Colonic mucosa (tissue), 4 donors: ENCODE data around the gene ALDH1B1. TPM values are rescaled to one million over a fixed set of nuclear protein-coding genes. Genes with fewer than 3 reads are reported as not detected.
A peak's percentile ranks its signal among the peaks of the same experiment; 100 is the strongest.

Experiments
- DNase-seq: peaks from one replicate; pipeline ENCODE4 v3.0.0-alpha.2; 2020
- H3K27ac ChIP-seq: fragments of 200-600 bp; one replicate; pipeline ENCODE4 v1.8.0; 2021
- H3K27me3 ChIP-seq: fragments of 200-600 bp; one replicate; pipeline ENCODE4 v1.8.0; 2021
- H3K36me3 ChIP-seq: fragments of 200-600 bp; one replicate; pipeline ENCODE4 v1.8.0; 2021
- H3K4me1 ChIP-seq: fragments of 200-600 bp; one replicate; pipeline ENCODE4 v1.8.0; 2021; ENCODE audit warnings: mild to moderate bottlenecking
- H3K4me3 ChIP-seq: fragments of 200-600 bp; one replicate; pipeline ENCODE4 v1.8.0; 2021
- H3K9ac ChIP-seq, 2 donors: one replicate each; pipeline ENCODE4 v1.7.0; 2013; ENCODE audit warnings: control low read depth in 2 of 2, low read depth in 2 of 2, low read length in 2 of 2
- H3K9me3 ChIP-seq: fragments of 200-600 bp; one replicate; pipeline ENCODE4 v1.8.0; 2021
- intact Hi-C: fragments of 100-400 bp; cut with DNase I; formaldehyde crosslinking; loops from one replicate; pipeline ENCODE4 v1.14.1; 2022
- total RNA-seq, 2 donors: library from RNA; stranded (reverse); fragmentation: NEBNext Ultra II Directional in 1 of 2; extraction: Animal tissue kit (Norgen Biotek cat#: 25700) in 1 of 2; gene quantifications; one replicate each; pipeline ENCODE4 v1.2.1, GENCODE V29; 2021
- TF ChIP-seq, protein P1 (sequence below): fragments of 200-600 bp; IDR thresholded peaks from one replicate; pipeline ENCODE4 v1.8.0; 2022; ENCODE audit warnings: antibody characterized with exemption, mild to moderate bottlenecking
- donor health status: healthy.
- donor health status: DM: no; HTN: no; CAD: no.
- donor health status: DM: no; HTN: no; CAD: no.

ALDH1B1 gene
- total RNA-seq, 2 donors from 2014 or later, result 58.7 to 89.9 TPM

DNA sequence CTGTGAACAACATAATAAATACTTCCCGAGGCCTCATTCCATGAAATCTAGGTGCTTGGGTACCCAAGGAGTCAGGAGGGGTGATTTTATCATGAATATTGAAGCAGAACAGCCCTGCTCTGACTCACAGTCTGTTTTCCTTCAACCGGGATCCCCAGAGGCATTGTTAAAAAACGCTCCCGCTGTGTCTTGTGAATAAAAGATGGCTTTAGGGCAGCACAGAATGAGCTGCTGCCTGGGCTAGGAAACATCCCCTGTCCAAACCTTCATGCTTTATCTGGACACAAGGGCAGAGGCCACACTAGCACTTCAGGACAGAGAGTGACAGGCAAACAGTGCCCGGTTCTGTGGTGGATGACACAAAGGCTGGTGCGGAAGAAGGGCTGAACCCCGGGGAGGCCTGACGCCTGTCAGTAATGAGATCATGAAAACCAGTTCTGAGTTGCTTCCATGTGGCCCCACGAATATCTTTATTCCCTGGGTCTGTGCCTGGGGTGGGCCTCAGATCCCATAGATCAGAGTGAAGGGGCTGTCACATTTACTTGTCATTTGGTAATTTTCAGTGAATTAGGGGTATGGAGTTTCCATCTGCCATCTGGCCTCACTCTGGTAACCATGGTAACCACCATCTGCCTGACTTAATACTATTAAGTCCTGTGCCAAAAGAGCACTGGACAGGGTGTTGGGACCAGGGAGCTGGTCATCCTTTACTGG lies 29.2 kb downstream of the ALDH1B1 start:
- TF ChIP-seq, protein P1, sequence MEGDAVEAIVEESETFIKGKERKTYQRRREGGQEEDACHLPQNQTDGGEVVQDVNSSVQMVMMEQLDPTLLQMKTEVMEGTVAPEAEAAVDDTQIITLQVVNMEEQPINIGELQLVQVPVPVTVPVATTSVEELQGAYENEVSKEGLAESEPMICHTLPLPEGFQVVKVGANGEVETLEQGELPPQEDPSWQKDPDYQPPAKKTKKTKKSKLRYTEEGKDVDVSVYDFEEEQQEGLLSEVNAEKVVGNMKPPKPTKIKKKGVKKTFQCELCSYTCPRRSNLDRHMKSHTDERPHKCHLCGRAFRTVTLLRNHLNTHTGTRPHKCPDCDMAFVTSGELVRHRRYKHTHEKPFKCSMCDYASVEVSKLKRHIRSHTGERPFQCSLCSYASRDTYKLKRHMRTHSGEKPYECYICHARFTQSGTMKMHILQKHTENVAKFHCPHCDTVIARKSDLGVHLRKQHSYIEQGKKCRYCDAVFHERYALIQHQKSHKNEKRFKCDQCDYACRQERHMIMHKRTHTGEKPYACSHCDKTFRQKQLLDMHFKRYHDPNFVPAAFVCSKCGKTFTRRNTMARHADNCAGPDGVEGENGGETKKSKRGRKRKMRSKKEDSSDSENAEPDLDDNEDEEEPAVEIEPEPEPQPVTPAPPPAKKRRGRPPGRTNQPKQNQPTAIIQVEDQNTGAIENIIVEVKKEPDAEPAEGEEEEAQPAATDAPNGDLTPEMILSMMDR, result no peak
- no peak overlapping the region for H3K9ac ChIP-seq
- H3K4me1 ChIP-seq, result no peaks in the 10 kb centered on the region
- no peaks in the 10 kb centered on the region for H3K36me3 ChIP-seq
- intact Hi-C loops, result no loop called here
- no peak overlapping the region for H3K27ac ChIP-seq
- H3K9me3 ChIP-seq, result no peaks in the 10 kb centered on the region
- H3K27me3 ChIP-seq, result peaks cover 13% of the 10 kb centered on the region
- DNase-seq, result no peak
- no peak overlapping the region for H3K4me3 ChIP-seq

DNA sequence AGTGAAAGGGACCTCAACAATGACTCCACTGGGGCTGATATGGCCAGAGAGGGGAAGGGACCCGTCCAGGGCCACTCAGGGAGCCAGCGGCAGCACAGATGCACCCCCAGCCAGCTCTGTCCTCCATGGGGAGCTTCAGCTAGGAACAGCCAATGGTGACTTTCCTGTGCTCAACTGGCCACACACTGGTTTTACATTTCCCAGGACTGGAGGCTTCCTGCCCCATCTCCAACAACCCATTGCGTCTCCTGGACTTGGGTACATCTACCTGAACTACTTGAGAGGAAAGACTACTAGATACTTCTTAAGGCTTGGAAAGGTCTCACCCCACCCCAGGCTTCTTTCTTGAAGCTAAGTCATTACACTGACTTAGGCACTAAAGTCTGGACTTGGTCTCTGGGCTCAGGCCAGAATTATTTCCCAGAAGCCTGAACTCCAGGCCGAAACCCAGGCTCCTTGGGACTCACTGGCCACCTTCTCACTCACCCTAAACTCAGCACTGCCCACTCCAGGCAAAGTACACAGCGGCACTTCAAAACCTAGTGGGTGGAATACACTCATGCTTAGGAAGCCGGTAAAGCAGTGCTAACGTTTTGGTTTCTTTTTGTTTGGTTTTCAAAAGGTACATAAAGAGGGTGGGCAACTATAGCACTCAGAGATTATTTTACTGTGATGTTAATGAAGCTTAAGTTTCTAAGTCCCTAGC lies 30.2 kb downstream of the ALDH1B1 start:
- intact Hi-C loops, result no loop called here
- TF ChIP-seq, protein P1, result no peak
- DNase-seq, result no peak
- no peaks in the 10 kb centered on the region for H3K9me3 ChIP-seq
- no peak overlapping the region for H3K9ac ChIP-seq
- no peak overlapping the region for H3K27ac ChIP-seq
- peaks cover 13% of the 10 kb centered on the region for H3K27me3 ChIP-seq
- no peaks in the 10 kb centered on the region for H3K4me1 ChIP-seq
- no peak overlapping the region for H3K4me3 ChIP-seq
- H3K36me3 ChIP-seq, result no peaks in the 10 kb centered on the region

DNA sequence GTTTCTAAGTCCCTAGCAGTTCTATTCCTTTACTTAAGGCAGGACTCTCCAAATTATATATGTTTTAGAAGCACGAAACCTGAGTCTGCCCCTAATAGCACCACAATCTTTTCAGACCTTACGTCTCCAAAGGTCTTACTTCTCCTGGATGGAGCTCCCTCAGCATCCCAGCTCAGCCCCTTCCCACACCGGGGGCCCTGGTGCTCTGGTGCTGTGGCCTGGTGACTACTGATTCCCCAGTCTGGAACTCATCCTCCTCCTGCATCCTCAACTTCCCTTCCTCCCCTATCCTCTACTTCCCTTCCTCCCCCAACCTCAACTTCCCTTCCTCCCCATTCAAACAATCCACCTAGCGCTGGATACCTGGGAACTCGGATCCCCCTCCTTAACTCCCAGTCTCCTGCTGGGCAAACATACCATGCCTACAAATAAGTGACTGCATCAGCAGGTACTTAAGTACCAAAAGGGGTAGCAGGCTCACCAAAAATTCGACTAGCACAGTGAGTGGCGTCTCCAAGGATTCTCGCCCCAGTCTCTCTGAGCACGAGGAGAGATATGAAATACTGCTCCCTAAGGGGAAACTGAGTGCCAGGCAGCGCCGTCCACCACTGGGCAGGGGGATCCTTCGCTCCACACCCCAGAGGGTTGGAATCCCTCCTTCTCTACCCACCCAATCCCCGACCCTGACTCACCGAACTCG lies 30.9 kb downstream of the ALDH1B1 start:
- Histone ChIP-seq H3K36me3 (no peaks in the 10 kb centered on the region), H3K27me3 (peaks cover 13% of the 10 kb centered on the region), H3K9ac (no peak overlapping the region), H3K4me3 (peak overlapping the region; percentile 23), H3K9me3 (no peaks in the 10 kb centered on the region), H3K4me1 (no peaks in the 10 kb centered on the region), H3K27ac (no peak overlapping the region)
- intact Hi-C loops, result no loop called here
- no peak for DNase-seq
- TF ChIP-seq, protein P1, result no peak

DNA sequence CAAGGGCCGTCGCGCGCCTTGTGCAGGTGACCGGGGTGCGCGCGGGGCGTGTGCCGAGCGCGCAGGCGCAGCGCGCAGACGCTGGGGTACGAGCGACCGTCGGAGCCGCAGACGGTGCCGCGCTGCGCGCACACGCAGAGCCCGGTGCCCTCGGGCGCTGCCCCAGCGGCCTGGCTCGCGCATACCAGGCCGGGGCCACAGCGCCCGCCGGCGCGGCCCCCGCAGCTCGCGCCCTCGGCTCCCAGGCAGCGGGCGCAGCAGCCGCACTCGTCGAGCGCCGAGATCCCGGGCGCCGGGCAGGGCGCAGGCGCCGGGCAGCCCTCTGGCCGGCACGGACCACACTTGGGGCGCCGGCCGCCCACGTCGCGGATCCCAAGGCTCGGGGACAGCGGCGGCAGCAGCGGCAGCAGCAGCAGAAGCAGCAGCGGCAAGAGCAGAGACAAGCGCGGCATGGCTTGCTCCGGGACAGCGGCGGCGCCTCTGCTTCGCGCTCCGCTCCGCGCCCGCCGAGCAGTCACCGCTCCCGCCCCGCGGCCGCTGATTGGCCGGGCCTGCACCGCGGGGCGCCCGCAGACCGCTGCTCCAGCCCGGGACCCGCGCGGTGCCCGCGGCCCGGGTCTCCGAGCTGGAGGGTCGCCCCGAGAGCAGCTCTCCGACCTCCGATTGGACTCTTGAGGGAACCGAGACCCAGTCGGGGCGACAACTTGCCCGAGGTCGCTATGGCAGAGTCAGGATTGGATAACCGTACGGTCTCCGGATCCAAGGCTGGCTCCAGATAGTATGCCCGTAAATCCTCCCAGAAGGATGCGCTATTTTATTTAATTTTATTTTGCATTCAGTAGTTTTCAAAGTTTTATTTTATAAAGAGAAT lies 31.7 kb downstream of the ALDH1B1 start, which contains the start of gene IGFBPL1:
TSS of gene IGFBPL1 (minus strand) at position 482 of the 871 bp plus-strand sequence. CDS start at position 452, 30 bp downstream.
- no peaks in the 10 kb centered on the region for H3K4me1 ChIP-seq

More for the DNA sequence above, 31.7 kb downstream of the ALDH1B1 start, which contains the start of gene IGFBPL1:
- Histone ChIP-seq H3K27ac (no peak within 1 kb of the TSS), H3K36me3 (no peaks in the 10 kb centered on the region), H3K4me3 (peak within 1 kb of the TSS; percentile 23), H3K27me3 (peaks cover 13% of the 10 kb centered on the region), H3K9me3 (no peaks in the 10 kb centered on the region), H3K9ac (peak within 1 kb of the TSS in 1 of 2 donors; percentile 35)
- DNase-seq, result no peak
- TF ChIP-seq, protein P1, result no peak
- intact Hi-C loops, result no loop called here
